PC-3 (cell line): ENCODE data around the gene SEMA4G. TPM values are rescaled to one million over a fixed set of nuclear protein-coding genes. Genes with fewer than 3 reads are reported as not detected.

Experiments
- ATAC-seq: fragments of 200-7000 bp; cut with Tn5 transposase; 2 replicates; pipeline ENCODE4 v1.9.1; 2020; ENCODE audit warnings: mild to moderate bottlenecking, moderate library complexity
- BruUV-seq: library from RNA; stranded (reverse); fragments of 400-500 nt; replicated peaks from 2 replicates; lab custom pipeline; 2021; lab: Mats Ljungman, UMichigan
- CTCF ChIA-PET: fragments of 300-600 bp; sonication (Branson Sonifier 250); formaldehyde crosslinking; loops from one replicate; lab custom pipeline; 2022; ENCODE audit warnings: antibody characterized with exemption; lab: Charles Lee
- POLR2A ChIA-PET: fragments of 300-600 bp; sonication (Branson Sonifier 250); formaldehyde crosslinking; loops from one replicate; lab custom pipeline; 2022; ENCODE audit warnings: antibody characterized with exemption; ENCODE audit not compliant: unreplicated experiment; lab: Charles Lee
- DNase-seq: peaks from one replicate; pipeline ENCODE4 v3.0.0-alpha.2; 2015
- H2AFZ ChIP-seq: fragments of 300-600 bp; sonication (generic); 2 replicates; pipeline ENCODE4 v1.6.0; 2016; ENCODE audit warnings: antibody characterized with exemption, low read length
- H3F3A ChIP-seq: fragments of 300-600 bp; sonication (generic); one replicate; pipeline ENCODE4 v1.6.0; 2017; ENCODE audit warnings: antibody characterized with exemption, low read length, control low read depth, mild to moderate bottlenecking; ENCODE audit not compliant: unreplicated experiment
- H3K27ac ChIP-seq: fragments of 300-600 bp; sonication (generic); 2 replicates; pipeline ENCODE4 v1.5.1; 2016; ENCODE audit warnings: mild to moderate bottlenecking, low read length
- H3K27me3 ChIP-seq: fragments of 300-600 bp; sonication (generic); 2 replicates; pipeline ENCODE4 v1.6.1; 2016; ENCODE audit warnings: low read length, mixed read lengths
- H3K36me3 ChIP-seq: fragments of 300-600 bp; sonication (generic); 2 replicates; pipeline ENCODE4 v1.6.1; 2016; ENCODE audit warnings: low read depth, mixed run types, low read length, mixed read lengths
- H3K4me1 ChIP-seq: fragments of 300-600 bp; sonication (generic); 2 replicates; pipeline ENCODE4 v1.5.1; 2016; ENCODE audit warnings: low read length; ENCODE audit not compliant: insufficient read depth
- H3K4me2 ChIP-seq: fragments of 300-600 bp; sonication (generic); 2 replicates; pipeline ENCODE4 v1.6.0; 2016; ENCODE audit warnings: low read length
- H3K4me3 ChIP-seq: fragments of 300-600 bp; sonication (generic); 2 replicates; pipeline ENCODE4 v1.5.1; 2016; ENCODE audit warnings: mild to moderate bottlenecking, low read length, mixed read lengths
- H3K79me2 ChIP-seq: fragments of 300-600 bp; sonication (generic); 2 replicates; pipeline ENCODE4 v1.6.1; 2017; ENCODE audit warnings: low read length, mixed read lengths
- H3K9ac ChIP-seq: fragments of 300-600 bp; sonication (generic); 2 replicates; pipeline ENCODE4 v1.6.0; 2016; ENCODE audit warnings: mild to moderate bottlenecking, low read length
- H3K9me2 ChIP-seq: fragments of 300-600 bp; sonication (generic); replicated peaks from 2 replicates; pipeline ENCODE4 v1.6.1; 2016; ENCODE audit warnings: mixed run types, low read length, mixed read lengths
- H3K9me3 ChIP-seq: fragments of 300-600 bp; sonication (generic); 2 replicates; pipeline ENCODE4 v1.6.1; 2016; ENCODE audit warnings: low read length, mixed read lengths
- H4K20me1 ChIP-seq: fragments of 300-600 bp; sonication (generic); 2 replicates; pipeline ENCODE4 v1.6.1; 2016; ENCODE audit warnings: low read length, mixed read lengths
- CTCF ChIP-seq: fragments of 300-600 bp; sonication (generic); conservative IDR thresholded peaks from 2 replicates; pipeline ENCODE4 v1.5.1; 2017; ENCODE audit warnings: antibody characterized with exemption, low read depth, mild to moderate bottlenecking, low read length
- EZH2 ChIP-seq: fragments of 300-600 bp; sonication (generic); IDR thresholded peaks from one replicate; pipeline ENCODE4 v1.6.1; 2017; ENCODE audit warnings: antibody characterized with exemption, mild to moderate bottlenecking, low read length; ENCODE audit not compliant: unreplicated experiment
- EZH2phosphoT487 ChIP-seq: fragments of 300-600 bp; sonication (generic); IDR thresholded peaks from 2 replicates; pipeline ENCODE4 v1.6.1; 2018; ENCODE audit warnings: mild to moderate bottlenecking, antibody characterized with exemption, low read length, borderline replicate concordance
- intact Hi-C: fragments of 100-400 bp; cut with micrococcal nuclease; formaldehyde crosslinking; loops from 2 replicates; pipeline ENCODE4 v1.9.0; 2023
- total RNA-seq: library from RNA; depleted of rRNA; stranded (reverse); fragments of >200 nt; gene quantifications from 2 replicates; pipeline ENCODE4 v1.2.3, GENCODE V29; 2014

The SEMA4G gene
- total RNA-seq, 1 experiment from 2014 or later = 2.6 TPM

GRCh38 chr10:100978901-100979195 lies 9.5 kb downstream of the SEMA4G start:
- intact Hi-C loops = no loop called here
- no peak overlapping the region for H3K4me2 ChIP-seq
- no peaks in the 10 kb centered on the region for H3F3A ChIP-seq
- H3K4me1 ChIP-seq = 0 out of 2 replicates have a peak, but pooled peaks cover 7% of the 10 kb centered on the region
- no peaks in the 10 kb centered on the region for H3K9me3 ChIP-seq
- H3K4me3 ChIP-seq = no peak overlapping the region
- ChIA-PET CTCF (no interaction called here), POLR2A (no interaction called here)
- H2AFZ ChIP-seq = no peak overlapping the region
- no peak for DNase-seq
- H3K27me3 ChIP-seq = no peaks in the 10 kb centered on the region
- no peak for ATAC-seq
- no peak overlapping the region for H3K9ac ChIP-seq
- no peaks in the 10 kb centered on the region for H3K36me3 ChIP-seq
- BruUV-seq = no TSS peak
- TF ChIP-seq EZH2 = no peak
- no peak for TF ChIP-seq EZH2phosphoT487
- TF ChIP-seq CTCF = no peak
- H3K9me2 ChIP-seq = no peaks in the 10 kb centered on the region
- no peak overlapping the region for H3K27ac ChIP-seq
- no peaks in the 10 kb centered on the region for H4K20me1 ChIP-seq
- H3K79me2 ChIP-seq = no peaks in the 10 kb centered on the region

GRCh38 chr10:100979791-100980272 lies 10.5 kb downstream of the SEMA4G start:
- Histone ChIP-seq H3K4me2 (no peak overlapping the region), H3K27ac (no peak overlapping the region), H4K20me1 (no peaks in the 10 kb centered on the region), H3F3A (no peaks in the 10 kb centered on the region), H2AFZ (no peak overlapping the region), H3K79me2 (no peaks in the 10 kb centered on the region), H3K9ac (no peak overlapping the region), H3K27me3 (no peaks in the 10 kb centered on the region), H3K4me3 (no peak overlapping the region), H3K9me2 (no peaks in the 10 kb centered on the region), H3K9me3 (no peaks in the 10 kb centered on the region), H3K4me1 (0 out of 2 replicates have a peak, but pooled peaks cover 7% of the 10 kb centered on the region), H3K36me3 (no peaks in the 10 kb centered on the region)
- ChIA-PET POLR2A (no interaction called here), CTCF (no interaction called here)
- intact Hi-C loops = no loop called here
- BruUV-seq = no TSS peak
- ATAC-seq (no peak), DNase-seq (no peak)
- TF ChIP-seq CTCF = no peak
- no peak for TF ChIP-seq EZH2phosphoT487
- TF ChIP-seq EZH2 = no peak

- H2AFZ ChIP-seq = no peak overlapping the region
- no peaks in the 10 kb centered on the region for H3K36me3 ChIP-seq
- no peak for ATAC-seq
- ChIA-PET CTCF (no interaction called here), POLR2A (no interaction called here)
- no peaks in the 10 kb centered on the region for H3K27me3 ChIP-seq
- no peaks in the 10 kb centered on the region for H3F3A ChIP-seq
- no peaks in the 10 kb centered on the region for H3K9me2 ChIP-seq
- no peaks in the 10 kb centered on the region for H4K20me1 ChIP-seq
- H3K27ac ChIP-seq = no peak overlapping the region
- no TSS peak for BruUV-seq
- H3K4me1 ChIP-seq = 0 out of 2 replicates have a peak, but pooled peaks cover 7% of the 10 kb centered on the region
- intact Hi-C loops = no loop called here
- H3K4me3 ChIP-seq = no peak overlapping the region
- H3K9me3 ChIP-seq = no peaks in the 10 kb centered on the region
- no peak for DNase-seq
- TF ChIP-seq CTCF (no peak), EZH2 (no peak), EZH2phosphoT487 (no peak)
- no peak overlapping the region for H3K4me2 ChIP-seq
- H3K79me2 ChIP-seq = no peaks in the 10 kb centered on the region
- no peak overlapping the region for H3K9ac ChIP-seq
Measured at GRCh38 chr10:100980311-100980710, 11.0 kb downstream of the SEMA4G start.
